Right lobe of liver (tissue), 6 donors: ENCODE measurements around the gene ABCA12. TPM values are rescaled to one million over a fixed set of nuclear protein-coding genes. Genes with fewer than 3 reads are reported as not detected.

Experiments used
- ATAC-seq, 4 donors: fragments of 200-7000 bp; cut with Tn5 transposase; one replicate each; pipeline ENCODE4 v1.9.1; 2020; ENCODE audit warnings: mild to moderate bottlenecking in 4 of 4, moderate library complexity in 4 of 4
- DNase-seq, 3 donors: peaks; one replicate each; pipeline ENCODE4 v3.0.0-alpha.2; 2020
- H3K27ac ChIP-seq, 3 donors: fragments of 200-600 bp; one replicate each; pipeline ENCODE4 v1.8.0; 2022
- H3K27me3 ChIP-seq, 2 donors: fragments of 200-600 bp; one replicate each; pipeline ENCODE4 v1.8.0; 2022
- H3K36me3 ChIP-seq, 4 donors: fragments of 200-600 bp; sonication (generic) in 1 of 4; one replicate each; pipeline versions ENCODE4 v1.5.1 to v1.8.0; 2017 to 2022; ENCODE audit warnings: control low read depth in 1 of 4
- H3K4me1 ChIP-seq, 4 donors: fragments of 200-600 bp; sonication (generic) in 1 of 4; one replicate each; pipeline versions ENCODE4 v1.5.1 to v1.8.0; 2017 to 2022; ENCODE audit warnings: control low read depth in 1 of 4
- H3K4me3 ChIP-seq, 3 donors: fragments of 200-600 bp; one replicate each; pipeline ENCODE4 v1.8.0; 2022
- H3K9me3 ChIP-seq, 4 donors: fragments of 200-600 bp; sonication (generic) in 1 of 4; one replicate each; pipeline versions ENCODE4 v1.5.1 to v1.8.0; 2017 to 2022; ENCODE audit warnings: control low read depth in 1 of 4
- POLR2A ChIP-seq: fragments of 450-650 bp; IDR thresholded peaks from one replicate; pipeline ENCODE4 v1.6.1; 2017; ENCODE audit warnings: antibody characterized with exemption, mild to moderate bottlenecking
- WGBS: methylation state at CpG from one replicate; pipeline ENCODE4 v1.1.6; 2018; ENCODE audit warnings: low coverage, low lambda C conversion rate; ENCODE audit not compliant: insufficient coverage; ENCODE audit errors: missing lambda C conversion rate; 5-methylcytosine and 5-hydroxymethylcytosine counted together
- intact Hi-C, 2 donors: fragments of 100-400 bp; cut with DNase I; formaldehyde crosslinking; loops; one replicate each; pipeline versions ENCODE4 v1.11.2 to v1.14.1; 2022
- total RNA-seq, 6 experiments: library from RNA; depleted of rRNA in 2 of 6; stranded (reverse); fragments of >200 nt in 2 of 6; fragmentation: NEBNext Ultra II Directional in 3 of 6; extraction: Animal tissue kit (Norgen Biotek cat#: 25700) in 3 of 6; gene quantifications; one replicate each; pipeline versions ENCODE4 v1.1.0 to v1.2.4, GENCODE V29; 2016 to 2023
- TF ChIP-seq, protein P1 (sequence below), 4 donors: fragments of 200-600 bp in 3 of 4; fragments of 450-650 bp in 1 of 4; IDR thresholded peaks; one replicate each; pipeline versions ENCODE4 v1.5.1 to v1.8.0; 2016 to 2022; ENCODE audit warnings: antibody characterized with exemption in 4 of 4, mild to moderate bottlenecking in 2 of 4
- donor health status: DM: no; HTN: yes; CAD: no.
- donor health status: DM: no; HTN: no; CAD: no.
- donor health status: DM: no; HTN: no; CAD: no.
- donor health status: DM: no; HTN: yes; CAD: no.
- donor health status: DM: no; HTN: yes; CAD: no.

ABCA12 gene
- total RNA-seq, 6 experiments from 2014 or later = not detected

DNA sequence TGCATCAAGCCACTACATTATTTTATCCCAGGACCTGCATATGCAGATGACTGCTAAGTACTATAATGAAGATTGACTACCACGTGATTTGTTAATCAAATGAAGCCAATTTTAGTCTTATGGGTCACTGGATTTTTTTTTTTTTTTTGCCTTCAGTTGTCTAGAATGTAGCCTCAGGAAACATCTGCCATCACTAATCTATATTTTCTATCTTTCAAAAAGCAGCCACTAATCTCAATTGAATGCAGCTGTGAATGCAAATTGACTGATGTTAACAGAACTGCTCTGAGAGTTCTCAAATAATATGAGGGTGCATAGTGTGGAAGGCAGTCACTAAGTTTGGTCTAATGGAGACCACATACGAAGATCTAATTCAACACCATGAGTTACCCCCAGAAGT lies 106.3 kb downstream of the ABCA12 start:
- no peak for TF ChIP-seq POLR2A
- TF ChIP-seq, protein P1, sequence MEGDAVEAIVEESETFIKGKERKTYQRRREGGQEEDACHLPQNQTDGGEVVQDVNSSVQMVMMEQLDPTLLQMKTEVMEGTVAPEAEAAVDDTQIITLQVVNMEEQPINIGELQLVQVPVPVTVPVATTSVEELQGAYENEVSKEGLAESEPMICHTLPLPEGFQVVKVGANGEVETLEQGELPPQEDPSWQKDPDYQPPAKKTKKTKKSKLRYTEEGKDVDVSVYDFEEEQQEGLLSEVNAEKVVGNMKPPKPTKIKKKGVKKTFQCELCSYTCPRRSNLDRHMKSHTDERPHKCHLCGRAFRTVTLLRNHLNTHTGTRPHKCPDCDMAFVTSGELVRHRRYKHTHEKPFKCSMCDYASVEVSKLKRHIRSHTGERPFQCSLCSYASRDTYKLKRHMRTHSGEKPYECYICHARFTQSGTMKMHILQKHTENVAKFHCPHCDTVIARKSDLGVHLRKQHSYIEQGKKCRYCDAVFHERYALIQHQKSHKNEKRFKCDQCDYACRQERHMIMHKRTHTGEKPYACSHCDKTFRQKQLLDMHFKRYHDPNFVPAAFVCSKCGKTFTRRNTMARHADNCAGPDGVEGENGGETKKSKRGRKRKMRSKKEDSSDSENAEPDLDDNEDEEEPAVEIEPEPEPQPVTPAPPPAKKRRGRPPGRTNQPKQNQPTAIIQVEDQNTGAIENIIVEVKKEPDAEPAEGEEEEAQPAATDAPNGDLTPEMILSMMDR (IDR thresholded peaks at IDR 0.05) = no peak
- Histone ChIP-seq H3K9me3 (no peaks in the 10 kb centered on the region), H3K4me1 (no peaks in the 10 kb centered on the region), H3K27ac (no peak overlapping the region), H3K4me3 (no peak overlapping the region), H3K36me3 (no peaks in the 10 kb centered on the region), H3K27me3 (no peaks in the 10 kb centered on the region)
- ATAC-seq (no peak), DNase-seq (no peak)
- WGBS = 43% methylated on average over 2 of the region's 2 CpGs
- intact Hi-C loops = no loop called here

GRCh38 chr2:215031321-215031720 lies 107.1 kb downstream of the ABCA12 start:
- TF ChIP-seq, protein P1 (IDR thresholded peaks at IDR 0.05) = no peak
- TF ChIP-seq POLR2A = no peak
- no peak for DNase-seq
- no peaks in the 10 kb centered on the region for H3K4me1 ChIP-seq
- H3K4me3 ChIP-seq = no peak overlapping the region
- H3K27me3 ChIP-seq = no peaks in the 10 kb centered on the region
- no peaks in the 10 kb centered on the region for H3K36me3 ChIP-seq
- no peaks in the 10 kb centered on the region for H3K9me3 ChIP-seq
- intact Hi-C loops = no loop called here
- no peak overlapping the region for H3K27ac ChIP-seq
- ATAC-seq = no peak
- WGBS = 58% methylated on average over 2 of the region's 2 CpGs

DNA sequence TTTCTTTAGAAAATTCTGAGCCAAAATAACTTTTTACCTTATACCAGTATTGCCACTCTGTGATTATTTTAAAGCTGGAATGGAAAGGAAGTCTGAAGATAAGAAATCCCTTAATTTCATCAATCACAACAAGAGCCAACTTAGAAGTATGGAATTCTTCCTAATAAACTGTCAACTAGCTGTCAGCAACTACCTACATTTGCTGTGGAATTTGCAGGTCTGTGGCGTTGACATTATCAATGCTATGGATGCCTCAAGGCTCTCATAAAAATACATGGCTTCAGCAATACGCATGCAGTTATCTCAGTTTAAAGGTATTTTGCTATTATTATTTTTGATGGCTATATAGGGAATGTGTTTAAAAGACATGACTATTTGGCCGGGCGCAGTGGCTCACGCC lies 108.5 kb downstream of the ABCA12 start:
- H3K27ac ChIP-seq = no peak overlapping the region
- TF ChIP-seq, protein P1 (IDR thresholded peaks at IDR 0.05) = no peak
- TF ChIP-seq POLR2A = no peak
- WGBS = 85% methylated on average over 5 of the region's 5 CpGs
- ATAC-seq = no peak
- no peak overlapping the region for H3K4me3 ChIP-seq
- no peaks in the 10 kb centered on the region for H3K36me3 ChIP-seq
- no peak for DNase-seq
- no peaks in the 10 kb centered on the region for H3K27me3 ChIP-seq
- intact Hi-C loops = no loop called here
- H3K4me1 ChIP-seq = no peaks in the 10 kb centered on the region
- H3K9me3 ChIP-seq = no peaks in the 10 kb centered on the region

DNA sequence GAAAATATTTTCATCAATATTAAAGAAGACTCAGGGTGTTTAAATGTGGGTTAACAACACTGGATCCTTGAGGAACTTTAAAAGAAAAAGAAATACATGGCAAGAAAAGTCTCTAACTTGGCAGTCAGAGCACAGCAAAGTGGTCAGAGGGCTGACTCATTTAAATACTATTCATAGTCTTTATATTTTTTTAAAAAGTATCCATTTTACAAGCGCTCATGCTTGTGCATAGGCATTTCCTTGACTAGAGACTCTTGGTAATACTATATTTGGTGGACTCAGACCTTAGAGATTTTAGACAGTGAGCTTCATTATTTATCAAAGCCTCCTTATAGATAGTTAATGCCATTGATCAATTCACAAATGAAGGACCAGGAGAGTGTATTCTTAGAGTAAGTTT lies 110.2 kb downstream of the ABCA12 start:
- intact Hi-C loops = no loop called here
- Histone ChIP-seq H3K27me3 (no peaks in the 10 kb centered on the region), H3K36me3 (no peaks in the 10 kb centered on the region), H3K9me3 (no peaks in the 10 kb centered on the region), H3K4me1 (no peaks in the 10 kb centered on the region), H3K4me3 (no peak overlapping the region), H3K27ac (no peak overlapping the region)
- TF ChIP-seq, protein P1 (IDR thresholded peaks at IDR 0.05) = no peak
- TF ChIP-seq POLR2A = no peak
- DNase-seq (no peak), ATAC-seq (no peak)
- WGBS = 67% methylated on average over 1 of the region's 1 CpG

- TF ChIP-seq, protein P1 (IDR thresholded peaks at IDR 0.05) = no peak
- no peak for TF ChIP-seq POLR2A
- Histone ChIP-seq H3K36me3 (no peaks in the 10 kb centered on the region), H3K9me3 (no peaks in the 10 kb centered on the region), H3K4me1 (no peaks in the 10 kb centered on the region), H3K27ac (no peak overlapping the region), H3K27me3 (no peaks in the 10 kb centered on the region), H3K4me3 (no peak overlapping the region)
- DNase-seq (no peak), ATAC-seq (no peak)
- 46% methylated on average over 2 of the region's 2 CpGs for WGBS
- intact Hi-C loops = no loop called here
These were observed 110.6 kb downstream of the ABCA12 start for GRCh38 chr2:215027779-215028178.
